HepG2 (cell line): Measurements from ENCODE around the gene GCDH. TPM values are rescaled to one million over a fixed set of nuclear protein-coding genes. Genes with fewer than 3 reads are reported as not detected.

Experiments used
- ASH2L ChIP-seq: fragments of 300-600, 200-600 bp; sonication (generic); IDR thresholded peaks from 2 replicates; pipeline ENCODE4 v1.7.0; 2017; ENCODE audit warnings: low read depth, mild to moderate bottlenecking, moderate library complexity, mixed read lengths, low read length; ENCODE audit not compliant: insufficient read length
- CAMTA2 ChIP-seq: sonication (generic); formaldehyde crosslinking; IDR thresholded peaks from 2 replicates; pipeline ENCODE4 v1.4.0; 2020; ENCODE audit warnings: mild to moderate bottlenecking, missing genetic modification reagents, borderline replicate concordance
- CEBPG ChIP-seq: IDR thresholded peaks from 2 replicates; pipeline ENCODE4 v1.6.1; 2016
- DR1 ChIP-seq: sonication (generic); formaldehyde crosslinking; IDR thresholded peaks from 2 replicates; pipeline ENCODE4 v1.8.0; 2021; ENCODE audit warnings: mild to moderate bottlenecking, missing genetic modification reagents, inconsistent platforms
- ELF3 ChIP-seq: IDR thresholded peaks from 2 replicates; pipeline ENCODE4 v1.6.1; 2016; ENCODE audit warnings: missing genetic modification reagents, missing compliant biosample characterization
- ERF ChIP-seq: IDR thresholded peaks from 2 replicates; pipeline ENCODE4 v1.6.1; 2018; ENCODE audit warnings: missing biosample characterization, missing genetic modification reagents
- HDAC2 ChIP-seq: sonication (generic); formaldehyde crosslinking; IDR thresholded peaks from 2 replicates; pipeline ENCODE4 v1.4.0; 2020; ENCODE audit warnings: missing genetic modification reagents
- HES4 ChIP-seq: sonication (generic); formaldehyde crosslinking; IDR thresholded peaks from 2 replicates; pipeline ENCODE4 v1.9.0; 2021; ENCODE audit warnings: mild to moderate bottlenecking, missing genetic modification reagents, borderline replicate concordance
- IRX3 ChIP-seq: sonication (generic); formaldehyde crosslinking; IDR thresholded peaks from 2 replicates; pipeline ENCODE4 v1.8.1; 2023; ENCODE audit warnings: mild to moderate bottlenecking, low read depth, missing genetic modification reagents, borderline replicate concordance
- KDM5B ChIP-seq: sonication (generic); formaldehyde crosslinking; IDR thresholded peaks from 2 replicates; pipeline ENCODE4 v1.4.0; 2020; ENCODE audit warnings: missing genetic modification reagents, mild to moderate bottlenecking, borderline replicate concordance
- MAFG ChIP-seq: sonication (generic); formaldehyde crosslinking; IDR thresholded peaks from 2 replicates; pipeline ENCODE4 v1.5.1; 2020; ENCODE audit warnings: mild to moderate bottlenecking, missing genetic modification reagents
- NONO ChIP-seq, 2 experiments: fragments of 450-650 bp in 1 of 2; sonication (generic) in 1 of 2; formaldehyde crosslinking in 1 of 2; IDR thresholded peaks in 1 of 2; conservative IDR thresholded peaks in 1 of 2; 2 replicates each; pipeline versions ENCODE4 v1.6.1 to v1.8.0; 2017 to 2022; ENCODE audit warnings: mild to moderate bottlenecking in 1 of 2, missing genetic modification reagents in 1 of 2, moderate library complexity in 1 of 2
- NR2F6 ChIP-seq, 2 experiments: IDR thresholded peaks; 2 replicates each; pipeline ENCODE4 v1.6.1; 2016; ENCODE audit warnings: antibody characterized with exemption in 1 of 2, mild to moderate bottlenecking in 1 of 2
- RBM39 ChIP-seq: fragments of 200-400 bp; formaldehyde crosslinking; IDR thresholded peaks from one replicate; pipeline ENCODE4 v1.6.1; 2018; ENCODE audit warnings: antibody characterized with exemption, mild to moderate bottlenecking, low read depth, low read length; ENCODE audit not compliant: poor library complexity, severe bottlenecking
- SAP130 ChIP-seq: IDR thresholded peaks from 2 replicates; pipeline ENCODE4 v1.6.1; 2016; ENCODE audit warnings: low read depth
- XRCC5 ChIP-seq: fragments of 200-400 bp; formaldehyde crosslinking; optimal IDR thresholded peaks from 2 replicates; pipeline ENCODE3; 2017; ENCODE audit warnings: mild to moderate bottlenecking, low read length
- ZFX ChIP-seq: sonication (generic); formaldehyde crosslinking; IDR thresholded peaks from 2 replicates; pipeline ENCODE4 v1.4.0; 2020; ENCODE audit warnings: mild to moderate bottlenecking, low read depth, missing genetic modification reagents, moderate library complexity
- ZGPAT ChIP-seq: IDR thresholded peaks from 2 replicates; pipeline ENCODE4 v1.6.1; 2016; ENCODE audit warnings: mild to moderate bottlenecking
- ZNF274 ChIP-seq: sonication (generic); formaldehyde crosslinking; IDR thresholded peaks from 2 replicates; pipeline ENCODE4 v1.5.1; 2020; ENCODE audit warnings: mild to moderate bottlenecking, missing genetic modification reagents
- ZNF335 ChIP-seq: sonication (generic); formaldehyde crosslinking; IDR thresholded peaks from 2 replicates; pipeline ENCODE4 v1.4.0; 2020; ENCODE audit warnings: missing genetic modification reagents
- ZNF33A ChIP-seq: sonication (generic); formaldehyde crosslinking; IDR thresholded peaks from 2 replicates; pipeline ENCODE4 v1.5.1; 2020; ENCODE audit warnings: missing genetic modification reagents, mild to moderate bottlenecking, moderate library complexity, borderline replicate concordance
- ZNF501 ChIP-seq: sonication (generic); formaldehyde crosslinking; IDR thresholded peaks from 2 replicates; pipeline ENCODE4 v1.5.1; 2020; ENCODE audit warnings: mild to moderate bottlenecking, moderate library complexity, missing genetic modification reagents
- ZNF839 ChIP-seq: sonication (generic); formaldehyde crosslinking; IDR thresholded peaks from 2 replicates; pipeline ENCODE4 v1.4.0; 2020; ENCODE audit warnings: missing genetic modification reagents, mild to moderate bottlenecking, borderline replicate concordance
- polyA plus RNA-seq, 8 experiments: library from polyadenylated mRNA; depleted of rRNA in 3 of 8; stranded (reverse) in 7 of 8; unstranded in 1 of 8; fragments of >200 nt; fragmentation: Illumina TruSeq in 4 of 8; extraction: Trizol in 4 of 8; gene quantifications; 2 replicates each; pipeline versions ENCODE4 v1.2.1 to v1.2.3, GENCODE V29; 2011 to 2016; ENCODE audit warnings: low read depth in 4 of 8, missing spikeins in 1 of 8, mixed read lengths in 1 of 8; ENCODE audit not compliant: insufficient read depth in 1 of 8
- total RNA-seq, 5 experiments: library from RNA; depleted of rRNA; stranded (reverse); fragments of >200 nt; fragmentation: Illumina TruSeq; extraction: Trizol; gene quantifications; 2 replicates each; pipeline ENCODE4 v1.2.3, GENCODE V29; 2016; ENCODE audit warnings: low read depth in 1 of 5
- TF ChIP-seq, protein P1 (sequence below): sonication (generic); formaldehyde crosslinking; IDR thresholded peaks from 2 replicates; pipeline ENCODE4 v1.4.0; 2020; ENCODE audit warnings: missing genetic modification reagents, mild to moderate bottlenecking, borderline replicate concordance
- TF ChIP-seq, protein P2 (sequence below): IDR thresholded peaks from 2 replicates; pipeline ENCODE4 v1.6.1; 2016; ENCODE audit warnings: missing genetic modification reagents, missing compliant biosample characterization
- TF ChIP-seq, protein P3 (sequence below): sonication (generic); formaldehyde crosslinking; IDR thresholded peaks from 2 replicates; pipeline ENCODE4 v1.4.0; 2020; ENCODE audit warnings: missing genetic modification reagents

Gene GCDH
- total and polyA plus RNA-seq, 2 of the 13 experiments (the other 11 are each of a cell fraction or from before 2014, with no cell fraction given), result 15.1 to 38.0 TPM

GRCh38 chr19:12890787-12891552 lies at the start of gene GCDH (continued):
- TF ChIP-seq ZNF501 (CRISPR knock-in tag) (peak; percentile 83), HDAC2 (CRISPR knock-in tag) (peak; percentile 68), ERF (0 out of 2 replicates have a peak, but pooled peaks have one; percentile 29), IRX3 (CRISPR knock-in tag) (no peak), XRCC5 (peak; percentile 80), CEBPG (CRISPR knock-in tag) (peak; percentile 36; the same call in 1 of the 2 replicates), CAMTA2 (CRISPR knock-in tag) (peak; percentile 27; the same call in 1 of the 2 replicates), ASH2L (peak; percentile 78), NR2F6 (IDR thresholded peaks at IDR 0.05) (peak; percentile 31; the same call in 1 of the 2 replicates), NR2F6 (CRISPR knock-in tag; IDR thresholded peaks at IDR 0.05) (no peak; the same call in 1 of the 2 replicates), ZNF33A (CRISPR knock-in tag) (peak; percentile 77; the same call in 1 of the 2 replicates), NONO (IDR thresholded peaks at IDR 0.05) (no peak), NONO (CRISPR knock-in tag; conservative IDR thresholded peaks at IDR 0.05) (peak; percentile 70), ZGPAT (CRISPR knock-in tag) (peak; percentile 56), SAP130 (CRISPR knock-in tag) (peak; percentile 99), ZNF335 (peak; percentile 81), MAFG (no peak), DR1 (CRISPR knock-in tag) (0 out of 2 replicates have a peak, but pooled peaks have one; percentile 62), ELF3 (peak; percentile 47; the same call in 1 of the 2 replicates), ZNF839 (CRISPR knock-in tag) (peak; percentile 56; the same call in 1 of the 2 replicates), ZNF274 (CRISPR knock-in tag) (peak; percentile 63; the same call in 1 of the 2 replicates), KDM5B (CRISPR knock-in tag) (peak; percentile 92), HES4 (CRISPR knock-in tag) (peak; percentile 67; the same call in 1 of the 2 replicates), RBM39 (peak; percentile 82), ZFX (CRISPR knock-in tag) (peak; percentile 85)
- TF ChIP-seq, protein P1, sequence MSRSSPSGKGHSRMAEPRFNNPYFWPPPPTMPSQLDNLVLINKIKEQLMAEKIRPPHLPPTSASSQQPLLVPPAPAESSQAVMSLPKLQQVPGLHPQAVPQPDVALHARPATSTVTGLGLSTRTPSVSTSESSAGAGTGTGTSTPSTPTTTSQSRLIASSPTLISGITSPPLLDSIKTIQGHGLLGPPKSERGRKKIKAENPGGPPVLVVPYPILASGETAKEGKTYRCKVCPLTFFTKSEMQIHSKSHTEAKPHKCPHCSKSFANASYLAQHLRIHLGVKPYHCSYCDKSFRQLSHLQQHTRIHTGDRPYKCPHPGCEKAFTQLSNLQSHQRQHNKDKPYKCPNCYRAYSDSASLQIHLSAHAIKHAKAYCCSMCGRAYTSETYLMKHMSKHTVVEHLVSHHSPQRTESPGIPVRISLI, result 0 out of 2 replicates have a peak, but pooled peaks have one; percentile 53
- TF ChIP-seq, protein P2, sequence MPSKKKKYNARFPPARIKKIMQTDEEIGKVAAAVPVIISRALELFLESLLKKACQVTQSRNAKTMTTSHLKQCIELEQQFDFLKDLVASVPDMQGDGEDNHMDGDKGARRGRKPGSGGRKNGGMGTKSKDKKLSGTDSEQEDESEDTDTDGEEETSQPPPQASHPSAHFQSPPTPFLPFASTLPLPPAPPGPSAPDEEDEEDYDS (CRISPR knock-in tag), result peak; percentile 76
- TF ChIP-seq, protein P3, sequence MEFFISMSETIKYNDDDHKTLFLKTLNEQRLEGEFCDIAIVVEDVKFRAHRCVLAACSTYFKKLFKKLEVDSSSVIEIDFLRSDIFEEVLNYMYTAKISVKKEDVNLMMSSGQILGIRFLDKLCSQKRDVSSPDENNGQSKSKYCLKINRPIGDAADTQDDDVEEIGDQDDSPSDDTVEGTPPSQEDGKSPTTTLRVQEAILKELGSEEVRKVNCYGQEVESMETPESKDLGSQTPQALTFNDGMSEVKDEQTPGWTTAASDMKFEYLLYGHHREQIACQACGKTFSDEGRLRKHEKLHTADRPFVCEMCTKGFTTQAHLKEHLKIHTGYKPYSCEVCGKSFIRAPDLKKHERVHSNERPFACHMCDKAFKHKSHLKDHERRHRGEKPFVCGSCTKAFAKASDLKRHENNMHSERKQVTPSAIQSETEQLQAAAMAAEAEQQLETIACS (CRISPR knock-in tag), result no peak
